A549 (cell line): Measurements from ENCODE around the gene ADNP2.

Source experiments
- ELK1 ChIP-seq: fragments of 150-350 bp; IDR thresholded peaks from 2 replicates; pipeline ENCODE4 v1.6.1; 2014; ENCODE audit warnings: low read depth, mild to moderate bottlenecking, low read length
- ESRRA ChIP-seq: fragments of 150-350 bp; IDR thresholded peaks from 2 replicates; pipeline ENCODE4 v1.6.1; 2014; ENCODE audit warnings: mild to moderate bottlenecking, low read length, borderline replicate concordance
- MAFK ChIP-seq: fragments of 450-650 bp; IDR thresholded peaks from 2 replicates; pipeline ENCODE4 v1.6.1; 2014; ENCODE audit not compliant: partially characterized antibody
- POLR2A ChIP-seq: IDR thresholded peaks from 2 replicates; pipeline ENCODE4 v1.6.1; 2012; ENCODE audit warnings: mild to moderate bottlenecking, low read length
- POLR2AphosphoS2 ChIP-seq: conservative IDR thresholded peaks from 2 replicates; pipeline ENCODE4 v1.6.1; 2012; ENCODE audit warnings: low read length, improper control_type of control experiment, inconsistent platforms
- RAD21 ChIP-seq, 2 experiments: fragments of >200 bp in 1 of 2; sonication (Bioruptor Twin) in 1 of 2; formaldehyde crosslinking in 1 of 2; IDR thresholded peaks in 1 of 2; conservative IDR thresholded peaks in 1 of 2; 2 replicates in 1 of 2; 3 replicates in 1 of 2; pipeline ENCODE4 v1.6.1; 2012 to 2018; ENCODE audit warnings: inconsistent platforms in 1 of 2
- SREBF2 ChIP-seq: fragments of 450-650 bp; IDR thresholded peaks from 2 replicates; pipeline ENCODE4 v1.6.1; 2014; ENCODE audit warnings: mild to moderate bottlenecking, moderate library complexity
- ZC3H11A ChIP-seq: fragments of 450-650 bp; IDR thresholded peaks from 2 replicates; pipeline ENCODE4 v1.6.1; 2014; ENCODE audit warnings: antibody characterized with exemption, mild to moderate bottlenecking
- ZSCAN20 ChIP-seq: fragments of 250-450 bp; sonication (Bioruptor Pico); IDR thresholded peaks from 2 replicates; pipeline ENCODE4 v1.8.0; 2022; ENCODE audit warnings: mild to moderate bottlenecking, moderate library complexity
- TF ChIP-seq, protein P1 (sequence below): IDR thresholded peaks from 2 replicates; pipeline ENCODE4 v1.6.1; 2012
- TF ChIP-seq, protein P2 (sequence below): fragments of >200 bp; sonication (Bioruptor Twin); formaldehyde crosslinking; IDR thresholded peaks from 3 replicates; pipeline ENCODE4 v1.5.1; 2016

GRCh38 chr18:80178935-80179818 lies 70.1 kb downstream of the ADNP2 start:
- no peak for TF ChIP-seq RAD21 (conservative IDR thresholded peaks at IDR 0.05 in 1 of 2, IDR thresholded peaks at IDR 0.05 in 1 of 2)
- TF ChIP-seq POLR2AphosphoS2 = no peak
- no peak for TF ChIP-seq MAFK
- TF ChIP-seq, protein P1, sequence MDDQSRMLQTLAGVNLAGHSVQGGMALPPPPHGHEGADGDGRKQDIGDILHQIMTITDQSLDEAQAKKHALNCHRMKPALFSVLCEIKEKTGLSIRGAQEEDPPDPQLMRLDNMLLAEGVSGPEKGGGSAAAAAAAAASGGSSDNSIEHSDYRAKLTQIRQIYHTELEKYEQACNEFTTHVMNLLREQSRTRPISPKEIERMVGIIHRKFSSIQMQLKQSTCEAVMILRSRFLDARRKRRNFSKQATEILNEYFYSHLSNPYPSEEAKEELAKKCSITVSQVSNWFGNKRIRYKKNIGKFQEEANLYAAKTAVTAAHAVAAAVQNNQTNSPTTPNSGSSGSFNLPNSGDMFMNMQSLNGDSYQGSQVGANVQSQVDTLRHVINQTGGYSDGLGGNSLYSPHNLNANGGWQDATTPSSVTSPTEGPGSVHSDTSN = no peak
- TF ChIP-seq ELK1 = no peak
- TF ChIP-seq, protein P2, sequence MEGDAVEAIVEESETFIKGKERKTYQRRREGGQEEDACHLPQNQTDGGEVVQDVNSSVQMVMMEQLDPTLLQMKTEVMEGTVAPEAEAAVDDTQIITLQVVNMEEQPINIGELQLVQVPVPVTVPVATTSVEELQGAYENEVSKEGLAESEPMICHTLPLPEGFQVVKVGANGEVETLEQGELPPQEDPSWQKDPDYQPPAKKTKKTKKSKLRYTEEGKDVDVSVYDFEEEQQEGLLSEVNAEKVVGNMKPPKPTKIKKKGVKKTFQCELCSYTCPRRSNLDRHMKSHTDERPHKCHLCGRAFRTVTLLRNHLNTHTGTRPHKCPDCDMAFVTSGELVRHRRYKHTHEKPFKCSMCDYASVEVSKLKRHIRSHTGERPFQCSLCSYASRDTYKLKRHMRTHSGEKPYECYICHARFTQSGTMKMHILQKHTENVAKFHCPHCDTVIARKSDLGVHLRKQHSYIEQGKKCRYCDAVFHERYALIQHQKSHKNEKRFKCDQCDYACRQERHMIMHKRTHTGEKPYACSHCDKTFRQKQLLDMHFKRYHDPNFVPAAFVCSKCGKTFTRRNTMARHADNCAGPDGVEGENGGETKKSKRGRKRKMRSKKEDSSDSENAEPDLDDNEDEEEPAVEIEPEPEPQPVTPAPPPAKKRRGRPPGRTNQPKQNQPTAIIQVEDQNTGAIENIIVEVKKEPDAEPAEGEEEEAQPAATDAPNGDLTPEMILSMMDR = no peak
- no peak for TF ChIP-seq ESRRA
- TF ChIP-seq POLR2A = no peak
- TF ChIP-seq ZSCAN20 (CRISPR knock-in tag) = no peak
- no peak for TF ChIP-seq SREBF2
- no peak for TF ChIP-seq ZC3H11A
